HG03457 (cell line): ENCODE measurements around the gene NLGN4X.

Experiments
- ATAC-seq: cut with Tn5 transposase; IDR thresholded peaks from one replicate; pipeline ENCODE4 v1.9.1; 2021; ENCODE audit warnings: moderate number of reproducible peaks; ENCODE audit not compliant: unreplicated experiment

NLGN4X gene

DNA sequence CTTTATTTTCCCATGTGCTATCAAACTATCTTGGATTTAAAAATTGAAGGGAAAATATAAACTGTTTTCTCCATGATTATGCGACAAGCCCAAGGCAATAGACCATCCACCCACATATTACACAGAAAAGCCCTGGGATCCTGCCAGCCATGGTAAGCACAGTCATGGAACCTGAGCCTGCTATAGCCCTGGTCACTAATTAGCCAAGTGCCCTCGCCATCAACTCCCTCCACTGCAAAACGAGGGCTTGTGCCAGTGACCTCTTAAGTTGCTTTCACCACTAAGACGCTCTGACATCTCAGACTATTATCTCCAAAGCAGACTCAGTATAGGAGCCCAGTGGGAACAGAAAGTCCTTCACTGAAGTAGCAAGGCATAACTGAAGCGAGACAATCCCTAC is 69.2 kb downstream of the NLGN4X start:
- no peak for ATAC-seq

DNA sequence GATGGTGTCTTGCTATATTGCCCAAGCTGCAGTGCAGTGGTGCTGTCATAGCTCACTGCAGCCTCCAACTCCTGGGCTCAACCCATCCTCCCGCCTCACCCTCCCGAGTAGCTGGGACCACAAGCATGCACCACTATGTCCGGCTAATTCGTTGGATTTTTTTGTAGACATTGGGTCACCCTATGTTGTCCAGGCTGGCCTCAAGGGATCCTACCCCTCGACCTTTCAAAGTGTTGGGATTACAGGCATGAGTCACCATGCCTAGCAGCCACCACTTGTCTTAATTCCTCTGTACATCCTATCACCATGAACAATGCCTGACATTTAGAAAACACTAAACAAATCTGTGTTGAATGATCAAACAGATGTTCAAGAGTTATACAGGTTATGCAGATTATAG is 76.7 kb downstream of the NLGN4X start:
- ATAC-seq = no peak

DNA sequence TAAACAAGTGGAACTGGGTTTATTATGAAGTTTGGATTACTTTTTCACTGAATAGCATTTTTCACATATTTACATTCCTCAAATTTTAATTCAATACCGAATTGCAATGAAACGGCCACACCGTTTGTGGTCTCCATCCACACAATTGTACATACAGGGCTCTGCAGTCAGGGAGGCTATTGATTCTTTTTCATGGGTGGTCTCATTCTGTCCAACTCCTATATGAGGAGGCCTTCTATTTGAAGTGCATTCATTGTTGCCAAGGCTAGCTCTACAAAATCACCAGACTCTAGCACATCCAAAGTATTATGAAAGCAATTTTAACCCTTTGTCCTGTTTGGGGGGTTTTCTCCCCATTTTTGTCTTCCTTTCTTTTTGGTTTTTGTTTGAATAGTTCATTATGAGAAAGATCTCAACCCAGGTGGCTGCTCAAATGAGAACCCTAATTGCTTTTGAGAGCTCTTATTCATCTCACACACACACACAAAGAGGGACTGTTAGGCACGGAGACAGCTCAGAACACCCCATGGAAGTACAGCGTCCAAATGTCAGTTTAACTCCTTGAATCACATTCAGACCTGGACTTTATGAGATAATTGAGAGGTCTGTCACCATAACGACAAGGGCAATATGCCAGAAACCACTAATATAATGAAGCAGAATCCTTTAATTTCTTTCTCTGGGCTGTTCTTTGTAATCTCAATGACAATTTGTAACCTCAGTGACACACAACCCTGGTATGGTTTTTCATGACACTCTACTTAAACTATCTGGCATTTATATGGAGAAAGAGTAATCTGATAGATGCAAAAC is 79.4 kb downstream of the NLGN4X start:
- no peak for ATAC-seq

GRCh38 chrX:6134255-6134654 is 94.4 kb downstream of the NLGN4X start:
- no peak for ATAC-seq

DNA sequence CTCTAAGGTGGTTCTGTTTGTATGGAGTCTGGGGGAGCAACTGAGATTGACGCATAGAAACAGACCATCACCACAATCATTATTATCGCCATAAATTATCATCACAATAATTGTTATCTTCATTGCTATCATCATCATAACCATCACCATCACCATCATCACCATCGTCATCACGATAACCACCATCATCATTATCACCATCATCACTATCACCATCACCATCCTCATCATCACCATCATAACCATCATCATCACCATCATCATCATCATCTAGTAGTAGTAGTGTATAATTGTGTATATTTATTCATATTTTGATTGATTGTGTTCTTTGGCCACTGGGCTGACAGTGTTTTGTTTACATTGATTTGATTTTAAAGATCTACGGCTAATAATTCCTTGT is 95.7 kb downstream of the NLGN4X start:
- ATAC-seq = no peak

DNA sequence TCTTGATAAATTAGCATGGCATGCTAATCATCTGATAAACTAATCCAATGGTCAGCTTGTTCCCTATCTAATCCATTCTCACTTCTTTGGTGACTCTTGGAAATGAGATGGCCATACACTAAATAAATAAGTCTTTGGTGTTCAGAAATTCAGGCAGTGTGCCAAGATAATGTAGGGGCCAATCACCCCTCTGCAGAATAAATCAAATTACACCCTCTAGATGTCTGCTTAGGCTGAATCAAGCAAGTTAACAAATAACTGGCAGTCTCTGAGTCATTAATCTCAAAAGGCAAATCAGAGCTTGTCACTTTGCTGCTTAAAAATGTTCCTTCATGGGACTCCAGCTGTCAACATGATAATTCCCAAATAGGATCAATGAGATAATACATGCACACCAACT is 97.4 kb downstream of the NLGN4X start:
- no peak for ATAC-seq

DNA sequence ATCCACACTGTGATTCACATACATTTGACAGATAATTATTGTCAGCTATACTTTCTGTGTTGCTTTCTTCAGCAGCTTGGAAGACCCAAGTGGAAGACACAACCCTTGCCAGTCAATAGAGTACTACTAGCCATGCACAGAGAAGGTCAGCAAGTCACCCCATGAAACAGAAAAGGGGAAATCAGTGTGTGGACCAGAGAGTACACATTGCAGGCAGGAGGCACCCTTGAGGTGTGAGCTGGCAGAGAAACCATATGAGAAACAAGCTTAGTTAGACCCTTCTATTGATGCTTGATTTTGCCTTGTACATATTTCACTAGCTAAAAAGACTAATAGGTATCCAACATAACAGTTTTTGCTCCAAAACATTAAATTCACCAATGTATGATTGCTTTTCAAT is 99.5 kb downstream of the NLGN4X start:
- no peak for ATAC-seq

DNA sequence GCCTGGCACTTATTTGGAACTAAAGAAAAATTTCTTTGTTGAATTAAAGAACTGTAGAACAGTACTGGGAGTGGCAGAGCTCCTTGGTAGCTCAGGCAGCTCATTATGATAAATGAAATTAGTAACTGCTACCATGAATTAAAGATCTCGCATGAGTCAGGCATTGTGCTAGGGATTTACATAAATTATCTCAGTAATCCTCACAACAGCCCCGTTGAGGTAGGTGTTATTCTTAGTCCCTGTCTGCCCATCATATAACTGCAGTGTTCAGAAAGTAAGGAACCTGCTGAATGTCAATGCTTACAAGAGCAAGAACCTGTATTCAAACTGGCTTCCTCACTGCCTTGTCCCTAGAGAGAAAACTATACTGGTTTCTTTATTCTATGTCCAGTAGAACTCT is 108.3 kb downstream of the NLGN4X start:
- ATAC-seq = no peak

- no peak for ATAC-seq
These were observed 133.2 kb downstream of the NLGN4X start for GRCh38 chrX:6095469-6095868.

GRCh38 chrX:6074532-6074931 is 154.1 kb downstream of the NLGN4X start:
- no peak for ATAC-seq

DNA sequence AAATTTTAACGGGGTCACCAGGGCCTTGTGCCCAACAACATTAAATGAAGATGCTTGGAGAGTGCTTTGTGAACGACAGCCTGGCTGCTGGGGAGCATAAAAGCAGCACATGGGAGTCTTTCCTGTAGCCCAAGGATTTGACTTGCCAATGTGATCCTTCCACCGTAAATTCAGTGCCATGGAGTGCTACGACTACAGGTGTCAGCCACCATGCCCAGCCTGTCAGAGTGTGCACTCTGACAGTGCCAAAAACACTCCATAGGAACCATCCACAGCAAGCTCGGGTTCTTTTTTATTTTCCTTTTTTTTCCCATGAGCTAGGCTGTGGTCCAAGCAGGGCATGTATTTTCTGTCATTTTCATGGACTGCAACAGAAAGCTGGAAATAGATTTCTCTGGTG is 156.9 kb downstream of the NLGN4X start:
- no peak for ATAC-seq

DNA sequence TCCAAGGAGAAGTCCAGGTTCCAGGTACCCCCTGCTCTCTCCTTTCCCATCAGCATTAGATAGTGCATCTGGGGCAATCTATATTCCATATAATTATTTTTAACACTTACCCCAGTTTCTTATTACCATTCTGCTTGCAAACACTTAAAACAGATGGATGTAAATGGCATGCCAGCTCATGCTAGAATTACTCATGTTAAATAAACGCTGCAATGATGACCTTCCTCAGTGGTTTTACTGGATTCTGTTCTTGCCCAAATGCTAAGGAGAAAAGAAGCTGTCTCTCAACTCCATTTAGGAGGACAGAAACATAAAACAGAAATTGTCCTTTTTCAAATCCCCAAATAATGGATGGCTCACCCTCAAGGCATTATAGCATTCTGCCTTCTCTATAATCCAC is 161.1 kb downstream of the NLGN4X start:
- no peak for ATAC-seq

DNA sequence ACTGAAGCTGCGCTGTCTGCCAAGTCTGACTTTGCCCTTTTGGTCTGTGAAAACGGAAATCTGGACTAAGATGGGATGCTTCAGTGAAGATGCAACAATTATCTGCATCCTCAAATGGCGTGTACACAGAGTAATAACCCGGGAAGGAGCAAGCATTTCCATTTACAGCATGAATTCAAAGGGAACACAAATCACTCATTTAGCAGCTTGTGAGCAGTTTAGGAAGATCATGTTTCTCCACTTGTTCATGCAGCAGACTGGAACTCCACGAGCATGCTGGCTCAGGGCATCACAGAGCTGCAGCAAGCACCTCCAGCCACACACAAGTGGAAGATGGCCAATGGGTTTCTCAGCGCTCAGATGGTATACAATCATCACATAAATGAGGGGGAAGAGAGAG is 175.5 kb downstream of the NLGN4X start:
- no peak for ATAC-seq

- ATAC-seq = no peak
These were observed 176.4 kb downstream of the NLGN4X start for GRCh38 chrX:6052111-6052745.

- ATAC-seq = no peak
These were observed 179.5 kb downstream of the NLGN4X start for GRCh38 chrX:6049132-6049531.

DNA sequence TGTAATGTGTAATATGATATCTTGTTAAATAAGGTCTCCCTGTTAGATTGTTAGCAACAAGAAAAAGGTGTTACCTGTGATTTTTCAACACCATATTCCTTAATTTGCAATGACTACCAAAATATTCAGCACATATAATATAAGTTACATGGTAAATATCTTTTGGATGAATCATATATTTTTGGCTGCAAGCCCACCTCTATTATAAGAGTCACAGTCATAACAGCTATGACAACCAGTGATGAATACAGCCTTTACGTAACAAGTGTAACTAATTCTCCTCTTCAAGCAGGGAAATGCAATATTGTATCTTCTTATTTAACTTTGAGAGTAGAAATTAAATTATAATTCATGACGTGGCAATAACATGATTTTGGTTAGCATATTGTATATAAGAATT is 187.0 kb downstream of the NLGN4X start:
- ATAC-seq = no peak

DNA sequence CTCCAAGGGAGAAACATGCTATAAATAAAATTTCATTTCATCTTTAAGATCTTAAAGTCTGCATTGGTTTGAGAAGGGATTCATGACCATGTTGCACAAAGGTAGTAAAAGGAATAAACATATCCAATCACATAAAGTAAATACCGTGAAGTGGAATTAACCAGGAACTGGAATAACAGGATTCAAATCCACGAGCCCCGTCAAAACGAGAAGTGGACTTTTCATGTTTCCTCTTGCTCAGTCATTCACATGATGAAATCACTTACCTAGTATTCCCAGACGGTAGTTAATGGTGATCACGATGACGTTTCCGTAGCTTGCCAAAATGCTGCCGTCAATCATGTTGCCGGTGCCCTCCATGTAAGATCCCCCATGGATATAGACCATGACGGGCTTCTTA is 199.7 kb downstream of the NLGN4X start:
- ATAC-seq = no peak

GRCh38 chrX:6026980-6027379 is 201.7 kb downstream of the NLGN4X start:
- ATAC-seq = no peak

DNA sequence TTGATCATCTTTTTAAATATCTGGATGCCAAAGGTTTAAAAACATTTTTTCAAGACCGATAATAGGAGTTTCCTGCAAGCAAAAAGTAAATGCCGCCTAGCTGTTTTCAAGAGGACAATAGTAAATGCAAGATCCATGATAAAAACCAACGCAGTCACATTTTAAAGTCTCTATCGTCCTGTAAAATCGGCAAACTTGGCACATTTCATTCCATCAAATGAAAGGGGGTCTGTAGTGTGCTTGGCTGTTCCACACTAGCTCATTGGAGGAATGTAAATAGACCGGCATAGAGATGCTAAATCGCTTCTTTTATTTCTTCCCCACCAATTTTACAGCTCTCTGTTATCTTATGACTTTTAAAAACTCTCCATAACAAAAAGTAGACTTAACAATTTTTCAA is 202.2 kb downstream of the NLGN4X start:
- no peak for ATAC-seq

- no peak for ATAC-seq
These were observed 204.5 kb downstream of the NLGN4X start for GRCh38 chrX:6024204-6024603.

DNA sequence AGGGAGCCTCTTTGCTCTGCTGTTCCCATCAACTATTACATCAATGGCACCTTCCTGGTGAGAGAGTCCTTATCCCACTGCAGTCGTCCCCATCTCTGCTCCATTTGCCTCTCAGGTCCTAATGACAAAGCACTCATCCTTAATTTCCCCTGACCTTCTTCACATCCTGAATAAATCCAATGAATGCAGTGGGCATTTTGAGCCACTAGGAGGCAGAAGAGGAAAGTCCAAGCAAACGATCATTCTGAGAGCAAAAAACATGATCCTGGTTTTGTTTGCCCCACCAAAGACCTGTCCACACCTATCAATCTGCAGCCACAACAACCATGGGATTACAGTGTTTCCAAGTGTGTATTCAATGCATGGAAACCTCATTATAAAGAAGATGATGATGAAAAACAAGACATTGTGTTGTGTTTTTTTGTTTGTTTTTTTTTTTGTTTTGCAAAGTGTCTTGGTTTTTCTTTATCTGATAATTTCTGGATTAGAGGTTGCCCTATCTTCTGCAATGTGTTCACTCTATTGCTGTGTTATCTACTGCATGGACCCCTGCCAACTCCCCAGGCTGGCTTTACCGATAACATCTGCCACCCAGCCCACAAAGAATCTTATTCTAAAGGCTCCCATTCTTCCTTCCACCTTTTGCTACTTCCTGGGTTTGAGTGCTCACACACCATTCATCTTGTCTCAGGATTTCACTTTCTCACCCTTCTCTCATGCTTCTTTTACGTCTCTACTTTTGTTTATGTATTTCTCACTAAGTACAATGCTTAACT is 207.2 kb downstream of the NLGN4X start:
- ATAC-seq = no peak

DNA sequence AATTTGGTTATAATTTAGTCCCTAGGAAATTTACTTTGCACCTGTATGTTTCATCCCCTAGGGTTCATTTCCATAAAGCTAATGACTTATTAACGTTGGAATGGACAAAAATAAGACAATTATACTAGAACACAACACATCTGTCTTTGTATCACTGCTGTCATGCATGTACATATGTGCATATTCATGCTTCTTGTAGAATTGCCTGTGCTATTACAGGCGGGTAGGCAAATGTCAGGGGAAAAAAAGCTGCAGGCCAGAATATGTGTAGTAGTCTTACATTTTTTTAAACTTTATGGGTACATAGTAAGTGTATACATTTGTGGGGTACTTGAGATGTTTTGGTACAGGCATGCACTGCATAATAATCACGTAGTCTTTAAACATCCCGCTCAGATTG is 209.6 kb downstream of the NLGN4X start:
- no peak for ATAC-seq
